KMS-11 (cell line): ENCODE data around the gene EEF1AKMT3.
"Not testable (repeated sequence)": the region's sequence is repeated elsewhere in the genome, so short reads cannot be mapped to it uniquely, and the experiment has no call there.

Experiments
- H2AFZ ChIP-seq: fragments of 200-600 bp; sonication (generic); 2 replicates; pipeline ENCODE4 v1.6.1; 2016; ENCODE audit warnings: antibody characterized with exemption, mixed run types, low read depth
- H3K27ac ChIP-seq: fragments of 200-600 bp; sonication (generic); 2 replicates; pipeline ENCODE4 v1.6.1; 2016; ENCODE audit warnings: mild to moderate bottlenecking, mixed run types
- H3K27me3 ChIP-seq: fragments of 200-600 bp; sonication (generic); 2 replicates; pipeline ENCODE4 v1.6.1; 2017; ENCODE audit warnings: mild to moderate bottlenecking, low read depth, mixed run types, moderate library complexity; ENCODE audit not compliant: insufficient read depth
- H3K36me3 ChIP-seq: fragments of 200-600 bp; sonication (generic); 2 replicates; pipeline ENCODE4 v1.6.1; 2017; ENCODE audit warnings: mild to moderate bottlenecking, mixed run types; ENCODE audit not compliant: insufficient read depth
- H3K4me1 ChIP-seq: fragments of 200-600 bp; sonication (generic); 2 replicates; pipeline ENCODE4 v1.6.1; 2016; ENCODE audit warnings: mild to moderate bottlenecking, low read depth, mixed run types; ENCODE audit not compliant: poor library complexity, severe bottlenecking
- H3K4me2 ChIP-seq: fragments of 200-600 bp; sonication (generic); 2 replicates; pipeline ENCODE4 v1.7.0; 2016; ENCODE audit warnings: mild to moderate bottlenecking, mixed run types
- H3K4me3 ChIP-seq: fragments of 200-600 bp; sonication (generic); IDR thresholded peaks from 2 replicates; pipeline ENCODE4 v1.6.1; 2017; ENCODE audit warnings: low read depth, low read length, mixed read lengths; ENCODE audit not compliant: insufficient read depth
- H3K79me2 ChIP-seq: fragments of 200-600 bp; sonication (generic); 2 replicates; pipeline ENCODE4 v1.6.1; 2016; ENCODE audit warnings: low read depth, mixed run types; ENCODE audit not compliant: insufficient read depth
- H3K9ac ChIP-seq: fragments of 200-600 bp; sonication (generic); 2 replicates; pipeline ENCODE4 v1.6.1; 2016; ENCODE audit warnings: mild to moderate bottlenecking, mixed run types
- H4K20me1 ChIP-seq: fragments of 200-600 bp; sonication (generic); 2 replicates; pipeline ENCODE4 v1.6.1; 2016; ENCODE audit warnings: mild to moderate bottlenecking, mixed run types; ENCODE audit not compliant: insufficient read depth
- CTCF ChIP-seq: fragments of 200-600 bp; sonication (generic); conservative IDR thresholded peaks from 2 replicates; pipeline ENCODE4 v1.6.1; 2017; ENCODE audit warnings: low read depth, mild to moderate bottlenecking, antibody characterized with exemption, low read length, moderate library complexity, mixed read lengths

The EEF1AKMT3 gene

GRCh38 chr12:57816001-57816854, 43.8 kb downstream of the EEF1AKMT3 start:
- Histone ChIP-seq H3K4me2 (no peak overlapping the region), H3K9ac (no peak overlapping the region), H3K4me1 (no peaks in the 10 kb centered on the region), H3K79me2 (no peaks in the 10 kb centered on the region), H3K27ac (no peak overlapping the region), H2AFZ (no peak overlapping the region), H3K4me3 (no peak overlapping the region), H3K36me3 (no peaks in the 10 kb centered on the region), H3K27me3 (no peaks in the 10 kb centered on the region), H4K20me1 (no peaks in the 10 kb centered on the region)
- TF ChIP-seq CTCF = no peak

- Histone ChIP-seq H3K9ac (no peak overlapping the region), H3K27ac (no peak overlapping the region)
These were observed 44.4 kb downstream of the EEF1AKMT3 start for GRCh38 chr12:57816855-57817151.

GRCh38 chr12:57817261-57817989, 45.0 kb downstream of the EEF1AKMT3 start:
- Histone ChIP-seq H3K79me2 (no peaks in the 10 kb centered on the region), H3K9ac (no peak overlapping the region), H3K4me1 (no peaks in the 10 kb centered on the region), H2AFZ (no peak overlapping the region), H4K20me1 (no peaks in the 10 kb centered on the region), H3K27ac (no peak overlapping the region), H3K27me3 (no peaks in the 10 kb centered on the region), H3K4me2 (no peak overlapping the region), H3K36me3 (no peaks in the 10 kb centered on the region), H3K4me3 (no peak overlapping the region)
- no peak for TF ChIP-seq CTCF

More at GRCh38 chr12:57816855-57817151, 44.4 kb downstream of the EEF1AKMT3 start:
- Histone ChIP-seq H4K20me1 (no peaks in the 10 kb centered on the region), H3K27me3 (no peaks in the 10 kb centered on the region), H3K4me3 (no peak overlapping the region), H3K4me1 (no peaks in the 10 kb centered on the region), H2AFZ (no peak overlapping the region), H3K4me2 (no peak overlapping the region), H3K79me2 (no peaks in the 10 kb centered on the region), H3K36me3 (no peaks in the 10 kb centered on the region)
- no peak for TF ChIP-seq CTCF

GRCh38 chr12:57817990-57818331, 45.5 kb downstream of the EEF1AKMT3 start:
- H3K4me1 ChIP-seq, H3K27ac ChIP-seq, H3K27me3 ChIP-seq, H3K4me3 ChIP-seq, H3K36me3 ChIP-seq, H3K9ac ChIP-seq, H4K20me1 ChIP-seq, H3K4me2 ChIP-seq, H2AFZ ChIP-seq, H3K79me2 ChIP-seq: not testable (repeated sequence)

- not testable (repeated sequence) for H3K4me1 ChIP-seq, H3K36me3 ChIP-seq, H3K9ac ChIP-seq, H3K4me3 ChIP-seq, H3K79me2 ChIP-seq, H3K27ac ChIP-seq, H4K20me1 ChIP-seq, H3K27me3 ChIP-seq, H3K4me2 ChIP-seq, H2AFZ ChIP-seq
These were observed 47.7 kb downstream of the EEF1AKMT3 start for GRCh38 chr12:57820119-57820518.

GRCh38 chr12:57821015-57821414, 48.6 kb downstream of the EEF1AKMT3 start:
- not testable (repeated sequence) for H3K4me2 ChIP-seq, H3K9ac ChIP-seq, H3K27me3 ChIP-seq, H3K79me2 ChIP-seq, H3K4me3 ChIP-seq, H3K36me3 ChIP-seq, H4K20me1 ChIP-seq, H3K4me1 ChIP-seq, H2AFZ ChIP-seq, H3K27ac ChIP-seq
